ENCODE results near the gene RAPSN.

Gene RAPSN

GRCh38 chr11:47448566-47449427, at the start of gene RAPSN:
RAPSN (minus strand) TSS chr11:47449136; CDS start chr11:47448964, 172 bp downstream.
- Mint-ChIP-seq H3K27ac (no peak within 1 kb of the TSS), H3K36me3 (ENCODE audit: low read depth) (no peaks in the 10 kb centered on the region), H3K27me3 (ENCODE audit: low read depth, poor library complexity) (peaks cover 13% of the 10 kb centered on the region), H3K4me3 (no peak within 1 kb of the TSS), H3K9me3 (no peaks in the 10 kb centered on the region), H3K4me1 (peaks cover 6% of the 10 kb centered on the region)
- no peak for TF ChIP-seq CTCF (IDR thresholded peaks at IDR 0.05)
- no peak for DNase-seq

GRCh38 chr11:47498149-47498548, 49.2 kb upstream of the RAPSN start:
- DNase-seq: no peak
- Mint-ChIP-seq H3K4me1 (peaks cover 34% of the 10 kb centered on the region), H3K27me3 (ENCODE audit: low read depth, poor library complexity) (no peaks in the 10 kb centered on the region), H3K4me3 (no peak overlapping the region), H3K9me3 (no peaks in the 10 kb centered on the region), H3K27ac (no peak overlapping the region), H3K36me3 (ENCODE audit: low read depth) (peaks cover 28% of the 10 kb centered on the region)
- TF ChIP-seq CTCF (IDR thresholded peaks at IDR 0.05): no peak

- H3K36me3 Mint-ChIP-seq (ENCODE audit: low read depth): peaks cover 26% of the 10 kb centered on the region
- H3K27me3 Mint-ChIP-seq (ENCODE audit: low read depth, poor library complexity): no peaks in the 10 kb centered on the region
- no peak overlapping the region for H3K4me3 Mint-ChIP-seq
- no peak overlapping the region for H3K27ac Mint-ChIP-seq
- H3K9me3 Mint-ChIP-seq: no peaks in the 10 kb centered on the region
- DNase-seq: no peak
- peaks cover 23% of the 10 kb centered on the region for H3K4me1 Mint-ChIP-seq
- TF ChIP-seq CTCF (IDR thresholded peaks at IDR 0.05): no peak
Measured at GRCh38 chr11:47496808-47497207, 47.9 kb upstream of the RAPSN start.

GRCh38 chr11:47495856-47496217, 46.9 kb upstream of the RAPSN start:
- no peaks in the 10 kb centered on the region for H3K27me3 Mint-ChIP-seq (ENCODE audit: low read depth, poor library complexity)
- peaks cover 16% of the 10 kb centered on the region for H3K4me1 Mint-ChIP-seq
- no peak for DNase-seq
- no peak for TF ChIP-seq CTCF (IDR thresholded peaks at IDR 0.05)
- no peak overlapping the region for H3K4me3 Mint-ChIP-seq
- H3K9me3 Mint-ChIP-seq: no peaks in the 10 kb centered on the region
- no peak overlapping the region for H3K27ac Mint-ChIP-seq
- H3K36me3 Mint-ChIP-seq (ENCODE audit: low read depth): peaks cover 29% of the 10 kb centered on the region

GRCh38 chr11:47495011-47495855, 46.3 kb upstream of the RAPSN start:
- peaks cover 26% of the 10 kb centered on the region for H3K36me3 Mint-ChIP-seq (ENCODE audit: low read depth)
- DNase-seq: no peak
- H3K4me1 Mint-ChIP-seq: peaks cover 10% of the 10 kb centered on the region
- TF ChIP-seq CTCF (IDR thresholded peaks at IDR 0.05): no peak
- H3K27ac Mint-ChIP-seq: no peak overlapping the region
- no peaks in the 10 kb centered on the region for H3K9me3 Mint-ChIP-seq
- no peaks in the 10 kb centered on the region for H3K27me3 Mint-ChIP-seq (ENCODE audit: low read depth, poor library complexity)
- H3K4me3 Mint-ChIP-seq: no peak overlapping the region

All from nephron progenitor cell (in vitro differentiated cells).